Measurements from ENCODE around the gene GALNT2. TPM values are rescaled to one million over a fixed set of nuclear protein-coding genes. Genes with fewer than 3 reads are reported as not detected.

The GALNT2 gene
- total and polyA plus RNA-seq, 10 of the 15 experiments (the other 5 are each of a cell fraction or from before 2014, with no cell fraction given) = 0.52 to 27.7 (median 16.3) TPM

DNA sequence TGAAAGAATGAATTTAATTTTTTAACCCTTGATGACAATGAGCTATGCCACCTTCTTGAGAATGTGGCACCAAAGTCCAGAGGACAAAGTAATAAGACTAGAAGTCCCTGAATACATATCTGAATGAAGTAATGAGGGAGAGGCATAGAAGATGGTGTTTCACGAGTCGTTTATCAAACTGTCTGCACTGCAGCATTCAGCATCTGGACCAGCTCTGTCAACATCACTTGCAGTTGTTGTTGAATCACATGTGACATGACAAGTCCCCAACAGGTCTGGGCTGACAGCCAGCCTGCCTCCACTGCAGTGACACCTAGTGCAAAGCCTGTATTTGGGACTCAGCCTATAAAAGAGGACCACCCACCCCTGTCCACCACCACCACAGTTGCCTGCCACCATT, 17.3 kb upstream of the GALNT2 start:
- FAIRE-seq (no peak), DNase-seq (ENCODE audit: low read depth, low spot score) (no peak), ATAC-seq (no peak)
- in situ Hi-C loops (cut with MboI) = no loop called here
- Histone ChIP-seq H3K4me3 (no peak overlapping the region), H2AFZ (ENCODE audit: control insufficient read depth, low read depth, low read length) (no peak overlapping the region), H3K4me2 (ENCODE audit: control insufficient read depth, insufficient read depth) (no peak overlapping the region), H3K27ac (ENCODE audit: control insufficient read depth, insufficient read depth) (no peak overlapping the region), H3K9me3 (replicated peaks; ENCODE audit: control insufficient read depth, insufficient read depth, low read length) (no peaks in the 10 kb centered on the region), H3K79me2 (ENCODE audit: control insufficient read depth, insufficient read depth, low read length) (no peaks in the 10 kb centered on the region), H3K4me1 (ENCODE audit: control insufficient read depth, insufficient read depth, low read length) (no peaks in the 10 kb centered on the region), H4K20me1 (ENCODE audit: control insufficient read depth, insufficient read depth) (no peaks in the 10 kb centered on the region), H3K27me3 (replicated peaks in 1 of 2; ENCODE audit: control insufficient read depth in 2 of 2, insufficient read depth in 2 of 2, low read length in 1 of 2) (no peaks in the 10 kb centered on the region), H3K36me3 (ENCODE audit: control insufficient read depth in 2 of 2, insufficient read depth in 2 of 2, low read length in 1 of 2) (no peaks in the 10 kb centered on the region), H3K9ac (ENCODE audit: control insufficient read depth, insufficient read depth, low read length) (no peak overlapping the region)
- SMC1A ChIA-PET (ENCODE audit: uncharacterized antibody, unreplicated experiment) = no interaction called here
- WGBS (ENCODE audit: insufficient coverage, insufficient replicate concordance, low lambda C conversion rate, missing lambda C conversion rate) = 81% methylated on average over 2 of the region's 2 CpGs
- TF ChIP-seq, protein P1, sequence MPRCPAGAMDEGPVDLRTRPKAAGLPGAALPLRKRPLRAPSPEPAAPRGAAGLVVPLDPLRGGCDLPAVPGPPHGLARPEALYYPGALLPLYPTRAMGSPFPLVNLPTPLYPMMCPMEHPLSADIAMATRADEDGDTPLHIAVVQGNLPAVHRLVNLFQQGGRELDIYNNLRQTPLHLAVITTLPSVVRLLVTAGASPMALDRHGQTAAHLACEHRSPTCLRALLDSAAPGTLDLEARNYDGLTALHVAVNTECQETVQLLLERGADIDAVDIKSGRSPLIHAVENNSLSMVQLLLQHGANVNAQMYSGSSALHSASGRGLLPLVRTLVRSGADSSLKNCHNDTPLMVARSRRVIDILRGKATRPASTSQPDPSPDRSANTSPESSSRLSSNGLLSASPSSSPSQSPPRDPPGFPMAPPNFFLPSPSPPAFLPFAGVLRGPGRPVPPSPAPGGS (IDR thresholded peaks at IDR 0.05; ENCODE audit: borderline replicate concordance, insufficient read depth, low read depth, low read length, poor library complexity, severe bottlenecking) = no peak
- TF ChIP-seq KLF5 (IDR thresholded peaks at IDR 0.05; ENCODE audit: partially characterized antibody) (no peak), ZZZ3 (IDR thresholded peaks at IDR 0.05; ENCODE audit: control insufficient read depth, insufficient read length, low read depth) (no peak), KAT2A (conservative IDR thresholded peaks at IDR 0.05; ENCODE audit: control insufficient read depth, low read depth, low read length) (no peak), EZH2 (IDR thresholded peaks at IDR 0.05; ENCODE audit: borderline replicate concordance, control insufficient read depth, low read depth, low read length) (no peak), BMI1 (IDR thresholded peaks at IDR 0.05; ENCODE audit: borderline replicate concordance) (no peak), IKZF1 (conservative IDR thresholded peaks at IDR 0.05) (no peak), HDGF (IDR thresholded peaks at IDR 0.05) (no peak), EP300 (IDR thresholded peaks at IDR 0.05; ENCODE audit: borderline replicate concordance in 1 of 2, control insufficient read depth in 1 of 2, low read depth in 2 of 2, low read length in 2 of 2) (no peak), SIN3A (IDR thresholded peaks at IDR 0.05; ENCODE audit: low read depth, low read length) (no peak), ASH2L (IDR thresholded peaks at IDR 0.05; ENCODE audit: borderline replicate concordance, low read depth) (no peak), MYC (IDR thresholded peaks at IDR 0.05; ENCODE audit: insufficient read depth, insufficient read length, insufficient replicate concordance, low read length, severe bottlenecking) (no peak)
- TF ChIP-seq, protein P2, sequence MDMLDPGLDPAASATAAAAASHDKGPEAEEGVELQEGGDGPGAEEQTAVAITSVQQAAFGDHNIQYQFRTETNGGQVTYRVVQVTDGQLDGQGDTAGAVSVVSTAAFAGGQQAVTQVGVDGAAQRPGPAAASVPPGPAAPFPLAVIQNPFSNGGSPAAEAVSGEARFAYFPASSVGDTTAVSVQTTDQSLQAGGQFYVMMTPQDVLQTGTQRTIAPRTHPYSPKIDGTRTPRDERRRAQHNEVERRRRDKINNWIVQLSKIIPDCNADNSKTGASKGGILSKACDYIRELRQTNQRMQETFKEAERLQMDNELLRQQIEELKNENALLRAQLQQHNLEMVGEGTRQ (IDR thresholded peaks at IDR 0.05; ENCODE audit: borderline replicate concordance, low read depth, low read length) = no peak
- TF ChIP-seq, protein P3, sequence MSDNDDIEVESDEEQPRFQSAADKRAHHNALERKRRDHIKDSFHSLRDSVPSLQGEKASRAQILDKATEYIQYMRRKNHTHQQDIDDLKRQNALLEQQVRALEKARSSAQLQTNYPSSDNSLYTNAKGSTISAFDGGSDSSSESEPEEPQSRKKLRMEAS (IDR thresholded peaks at IDR 0.05; ENCODE audit: low read depth, low read length) = no peak
- no TSS peak for BruUV-seq (replicated peaks)
- intact Hi-C loops (cut with micrococcal nuclease; ENCODE audit: unreplicated experiment) = no loop called here
- CTCF ChIA-PET = interaction anchor here (0.7 kb wide), 1 partner anchor 13 kb away, joined by 3 read pairs; no protein-coding TSS in a partner anchor
- POLR2A ChIA-PET = no interaction called here
- RAD21 ChIA-PET (ENCODE audit: unreplicated experiment) = no interaction called here
